Measurements from ENCODE around the gene MED17.
A peak's percentile ranks its signal among the peaks of the same experiment; 100 is the strongest.
"Not testable (repeated sequence)": the region's sequence is repeated elsewhere in the genome, so short reads cannot be mapped to it uniquely, and the experiment has no call there.

MED17 gene, protein sequence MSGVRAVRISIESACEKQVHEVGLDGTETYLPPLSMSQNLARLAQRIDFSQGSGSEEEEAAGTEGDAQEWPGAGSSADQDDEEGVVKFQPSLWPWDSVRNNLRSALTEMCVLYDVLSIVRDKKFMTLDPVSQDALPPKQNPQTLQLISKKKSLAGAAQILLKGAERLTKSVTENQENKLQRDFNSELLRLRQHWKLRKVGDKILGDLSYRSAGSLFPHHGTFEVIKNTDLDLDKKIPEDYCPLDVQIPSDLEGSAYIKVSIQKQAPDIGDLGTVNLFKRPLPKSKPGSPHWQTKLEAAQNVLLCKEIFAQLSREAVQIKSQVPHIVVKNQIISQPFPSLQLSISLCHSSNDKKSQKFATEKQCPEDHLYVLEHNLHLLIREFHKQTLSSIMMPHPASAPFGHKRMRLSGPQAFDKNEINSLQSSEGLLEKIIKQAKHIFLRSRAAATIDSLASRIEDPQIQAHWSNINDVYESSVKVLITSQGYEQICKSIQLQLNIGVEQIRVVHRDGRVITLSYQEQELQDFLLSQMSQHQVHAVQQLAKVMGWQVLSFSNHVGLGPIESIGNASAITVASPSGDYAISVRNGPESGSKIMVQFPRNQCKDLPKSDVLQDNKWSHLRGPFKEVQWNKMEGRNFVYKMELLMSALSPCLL

DNA sequence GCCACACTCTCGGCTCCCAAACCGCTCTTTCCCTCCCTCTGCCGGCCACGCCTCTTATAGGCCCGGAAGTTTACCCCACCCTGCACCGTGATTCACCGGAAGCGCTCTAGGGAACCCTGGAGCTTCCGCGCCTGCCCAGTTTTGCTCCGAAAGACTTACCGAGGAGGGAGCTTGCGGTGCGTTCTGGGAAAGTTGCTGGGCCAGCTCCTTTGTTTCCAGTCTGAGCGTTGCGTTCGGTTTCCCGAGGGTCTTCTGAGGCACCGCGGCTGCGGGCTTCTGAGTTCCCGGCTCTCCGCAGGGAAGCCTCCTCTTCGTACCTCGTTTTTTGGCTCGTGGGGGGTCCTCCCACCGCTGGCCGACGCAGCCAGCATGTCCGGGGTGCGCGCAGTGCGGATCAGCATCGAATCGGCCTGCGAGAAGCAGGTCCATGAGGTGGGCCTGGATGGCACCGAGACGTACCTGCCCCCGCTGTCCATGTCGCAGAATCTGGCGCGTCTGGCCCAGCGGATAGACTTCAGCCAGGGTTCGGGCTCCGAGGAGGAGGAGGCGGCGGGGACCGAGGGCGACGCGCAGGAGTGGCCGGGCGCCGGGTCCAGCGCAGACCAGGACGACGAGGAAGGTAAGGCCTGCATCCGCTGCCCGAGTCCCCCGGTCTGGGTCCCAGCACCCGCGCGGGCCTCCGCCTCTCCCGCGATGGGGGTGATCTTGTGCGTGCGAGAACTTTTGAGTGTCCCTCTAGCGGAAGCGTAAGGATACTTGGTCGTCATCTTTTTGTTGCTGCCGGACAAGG lies at the start of gene MED17:
MED17 (plus strand) TSS at position 138 of the 790 bp plus-strand sequence; CDS start at position 370, 232 bp downstream.
- DNase-seq (ENCODE audit: insufficient read length, low spot score) (peak; percentile 75), FAIRE-seq (peak; percentile 92)

DNA sequence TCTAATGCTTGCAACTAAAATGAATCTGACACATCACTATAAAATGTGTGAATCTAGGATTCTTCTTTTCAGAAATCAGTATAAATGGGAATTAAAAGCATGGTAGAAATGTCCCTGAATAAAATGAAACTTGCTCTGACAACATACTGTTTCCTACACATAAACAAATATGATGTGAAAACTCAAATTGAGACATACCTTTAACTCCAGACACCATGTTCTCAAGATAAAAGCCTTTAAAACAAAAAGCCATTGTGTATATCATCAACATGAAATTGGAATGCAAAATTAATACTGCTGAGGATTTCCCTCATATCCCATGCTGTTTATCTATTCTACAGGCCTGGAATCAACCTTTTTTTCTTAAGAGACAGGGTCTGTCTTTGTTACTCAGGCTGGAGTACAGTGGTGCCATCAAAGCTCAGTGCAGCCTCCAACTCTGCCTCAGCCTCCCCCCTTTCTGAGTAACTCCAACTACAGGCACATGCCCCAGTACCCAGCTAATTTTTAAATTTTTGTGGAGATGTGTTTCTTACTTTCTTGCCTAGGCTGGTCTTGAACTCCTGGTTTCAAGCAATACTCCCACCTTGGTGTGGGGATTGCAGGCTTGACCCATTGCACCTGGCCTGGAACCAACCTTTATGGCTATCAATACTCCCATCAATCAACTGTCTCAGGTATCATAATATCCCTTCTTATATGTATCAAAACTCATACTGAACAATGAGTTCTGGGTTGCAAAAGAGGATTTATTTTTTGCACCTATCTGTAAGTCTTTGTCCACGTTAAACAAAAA lies 49.5 kb upstream of the MED17 start:
- no peak for DNase-seq (ENCODE audit: insufficient read length, low spot score)
- no peak for FAIRE-seq

DNA sequence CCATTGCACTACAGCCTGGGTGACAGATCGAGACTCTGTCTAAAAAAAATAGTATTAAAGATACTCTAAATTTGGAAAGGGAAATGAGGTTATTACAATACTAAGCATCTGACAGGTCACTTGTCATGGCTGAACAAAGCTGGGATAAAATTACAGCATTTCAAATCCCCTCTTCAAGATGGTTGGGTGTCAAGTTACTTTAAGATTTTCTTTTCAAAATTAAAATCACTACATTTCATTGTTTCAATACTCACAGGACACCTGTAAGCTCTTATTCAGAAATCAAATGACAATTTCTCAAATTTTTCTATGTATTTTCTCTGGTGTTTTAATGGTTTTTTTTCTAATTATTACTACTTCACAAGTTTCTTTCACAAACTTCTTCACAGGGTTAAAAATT lies 48.5 kb upstream of the MED17 start:
- no peak for FAIRE-seq
- no peak for DNase-seq (ENCODE audit: insufficient read length, low spot score)

DNA sequence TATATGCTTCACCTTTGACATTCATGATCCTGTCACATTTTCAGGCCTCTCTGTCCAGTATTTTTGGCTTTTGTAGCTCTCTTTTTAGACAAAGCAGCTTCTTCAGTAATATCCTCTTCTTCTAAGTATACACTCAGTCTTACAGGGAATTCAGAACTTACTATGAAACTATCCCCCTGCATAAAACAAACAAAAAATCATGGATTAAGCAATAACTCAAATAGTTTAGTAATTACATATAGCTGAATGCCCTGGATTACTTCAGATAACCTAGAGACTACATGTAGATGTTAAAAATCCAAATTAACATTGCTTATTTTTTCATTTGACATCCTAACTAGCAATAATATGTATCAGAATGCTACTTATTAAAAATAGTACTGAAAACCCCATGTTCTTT lies 48.0 kb upstream of the MED17 start:
- no peak for DNase-seq (ENCODE audit: insufficient read length, low spot score)

DNA sequence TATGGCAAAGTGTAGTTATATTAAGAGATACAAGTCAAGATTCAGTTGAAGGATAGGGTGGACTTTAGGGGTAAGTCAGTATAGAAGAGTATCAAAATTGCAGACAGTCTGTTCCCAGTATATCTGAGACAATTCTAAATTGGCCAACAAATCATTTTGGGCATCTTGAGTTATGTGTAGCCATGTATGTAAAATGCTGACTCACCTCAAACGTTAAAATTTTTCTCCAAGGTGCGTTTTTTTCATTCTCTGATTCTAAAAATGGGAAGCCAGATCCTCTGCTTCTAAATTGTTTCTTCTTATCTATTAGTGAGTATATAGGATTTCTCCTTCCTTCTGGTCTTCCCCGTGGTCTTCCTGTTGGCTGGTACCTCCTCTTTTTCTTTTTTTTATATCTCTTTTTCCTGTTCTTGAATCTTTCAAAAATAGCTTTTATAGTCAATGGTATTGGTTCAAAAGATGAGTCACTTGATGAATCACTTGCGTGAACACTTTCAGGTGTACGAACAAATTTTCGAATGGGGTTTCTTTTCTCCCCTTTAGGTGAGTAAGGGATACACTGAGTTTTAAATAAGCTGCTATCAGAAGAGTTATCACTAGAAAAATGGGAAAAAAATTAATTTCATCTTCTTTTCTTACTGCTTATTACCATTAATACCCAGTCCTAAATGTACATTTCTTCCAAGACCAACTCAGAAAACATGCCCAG lies 46.0 kb upstream of the MED17 start:
- DNase-seq (ENCODE audit: insufficient read length, low spot score) (no peak), FAIRE-seq (no peak)

More for the DNA sequence above, 48.0 kb upstream of the MED17 start:
- no peak for FAIRE-seq

DNA sequence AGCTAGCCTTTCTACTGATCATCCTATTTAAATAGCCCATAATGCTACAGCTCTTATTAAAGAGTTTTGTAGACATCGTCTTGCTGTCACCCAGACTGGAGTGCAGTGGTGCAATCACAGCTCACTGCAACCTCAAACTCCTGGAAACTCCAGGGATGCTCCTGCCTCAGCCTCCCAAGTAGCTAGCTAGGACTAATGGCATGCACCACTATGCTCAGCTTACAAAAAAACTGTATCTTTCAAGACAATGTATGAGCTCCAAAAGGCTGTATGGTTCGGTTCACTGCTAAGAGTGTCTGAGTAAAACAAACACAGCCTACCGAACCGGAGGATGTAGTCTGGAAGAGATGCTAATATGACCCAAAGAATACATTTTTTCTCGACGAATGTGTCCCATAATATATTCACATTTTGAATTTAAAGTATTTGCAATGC lies 45.4 kb upstream of the MED17 start:
- FAIRE-seq = no peak
- no peak for DNase-seq (ENCODE audit: insufficient read length, low spot score)

DNA sequence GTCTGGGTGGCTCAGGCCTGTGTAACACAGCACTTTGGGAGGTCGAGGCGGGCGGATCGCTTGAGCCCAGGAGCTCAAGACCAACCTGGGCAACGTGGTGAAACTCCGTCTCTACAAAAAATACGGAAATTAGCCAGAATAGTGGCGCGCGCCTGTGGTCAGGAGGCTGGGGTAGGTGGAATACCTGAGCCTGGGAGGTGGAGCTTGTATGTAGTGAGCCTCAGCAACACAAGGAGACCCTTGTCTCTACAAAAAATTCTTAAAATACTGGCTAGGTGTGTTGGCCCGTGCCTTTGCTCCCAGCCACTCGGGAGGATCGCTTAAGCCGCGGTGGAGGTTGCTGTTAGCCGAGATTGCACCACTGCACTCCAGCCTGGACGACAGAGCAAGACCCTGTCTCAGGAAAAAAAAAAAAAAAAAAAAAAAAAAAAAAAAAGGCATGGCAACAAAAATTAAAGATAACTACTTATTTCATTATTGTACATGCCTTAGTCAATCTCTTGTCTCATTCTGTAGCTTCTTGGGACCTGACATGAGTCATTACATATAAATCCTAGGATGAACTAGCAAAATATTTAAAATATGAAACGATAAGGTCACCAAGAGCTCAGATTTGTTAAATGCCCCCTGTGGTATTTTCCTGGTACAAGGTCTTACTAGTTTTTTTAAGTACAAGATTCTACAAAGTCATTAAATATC lies 43.9 kb upstream of the MED17 start:
- peak; percentile 59 for FAIRE-seq

DNA sequence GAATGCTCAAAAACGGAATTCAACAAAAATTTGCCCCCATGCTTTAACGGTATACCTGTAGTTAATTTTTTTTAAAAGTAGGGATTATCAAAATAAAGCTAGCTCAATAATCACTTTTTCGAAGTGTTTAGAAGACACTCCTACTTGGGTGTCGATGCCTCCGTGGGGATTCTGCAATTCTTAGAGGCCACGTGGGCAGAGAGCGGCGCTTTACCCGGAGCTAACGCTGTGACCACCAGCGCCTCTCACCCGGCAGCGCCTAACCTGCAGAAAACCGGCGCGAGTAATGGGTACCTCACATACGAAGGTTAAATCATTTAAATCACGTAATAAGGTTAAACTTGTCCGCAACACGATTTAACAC lies 43.4 kb upstream of the MED17 start:
- DNase-seq (ENCODE audit: insufficient read length, low spot score) (no peak), FAIRE-seq (no peak)

More for the DNA sequence above, 43.9 kb upstream of the MED17 start:
- no peak for DNase-seq (ENCODE audit: insufficient read length, low spot score)

DNA sequence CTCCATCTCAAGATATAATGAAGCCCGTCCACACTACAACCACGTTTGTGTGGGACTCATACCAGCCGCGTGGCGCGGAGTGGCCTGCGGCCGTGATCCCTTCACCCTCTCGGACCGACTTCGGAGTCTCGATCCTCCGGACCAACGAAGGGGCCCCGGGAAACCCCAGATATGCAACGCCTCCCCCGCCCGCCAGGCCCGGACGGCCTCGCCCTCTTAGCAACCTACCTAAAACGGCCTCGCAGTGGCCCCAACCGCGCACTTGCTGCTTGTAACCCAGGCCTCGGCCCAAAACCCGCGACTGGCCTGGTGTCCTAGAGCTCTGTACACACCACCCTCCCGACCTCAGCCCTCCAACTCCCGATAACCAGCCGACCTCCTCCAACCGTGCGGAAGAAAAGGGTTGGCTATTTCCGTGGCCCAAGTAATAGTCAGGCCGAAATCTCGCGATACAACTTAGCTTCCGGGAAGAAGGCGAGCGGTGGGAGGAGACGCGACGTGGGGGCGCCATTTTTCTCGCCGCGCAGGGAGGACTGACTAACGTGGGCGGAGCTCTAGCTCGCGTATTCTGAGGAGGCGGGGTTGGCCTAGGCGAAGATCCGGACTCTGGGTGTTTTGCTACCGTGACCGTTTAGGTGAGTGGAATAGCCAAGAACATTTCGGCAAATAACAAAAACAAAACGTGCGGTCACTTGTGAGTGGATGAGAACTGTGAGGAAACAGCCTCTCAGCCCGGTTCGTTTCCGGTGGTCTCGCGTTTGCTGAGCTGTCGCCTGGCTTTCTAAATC lies 42.8 kb upstream of the MED17 start, which contains the start of the genes C11orf54 and TAF1D:
C11orf54 (plus strand) TSS at position 579 of the 788 bp plus-strand sequence. CDS start 5,722 bp downstream, outside the sequence.
TAF1D (minus strand) TSS at position 402 of the 788 bp plus-strand sequence. CDS start 2,191 bp downstream, outside the sequence.
- peak; percentile 97 for FAIRE-seq
- DNase-seq (ENCODE audit: insufficient read length, low spot score) = peak; percentile 53

DNA sequence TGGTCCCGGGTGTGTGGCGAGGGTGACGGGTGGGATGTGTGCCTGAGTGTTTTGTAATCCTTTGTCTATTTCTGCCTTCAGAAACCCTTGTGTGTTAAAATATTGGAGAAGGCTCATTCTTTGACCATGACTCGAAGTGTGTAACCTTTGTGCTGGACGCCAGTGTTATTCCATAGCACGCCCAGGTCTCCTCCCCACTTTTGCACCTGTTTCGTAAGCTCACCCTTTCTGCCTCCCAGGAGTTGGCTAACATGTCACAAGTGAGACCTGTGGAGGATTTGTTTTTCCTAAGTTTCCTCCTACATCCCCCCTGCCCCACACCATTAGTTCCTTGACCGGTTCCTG lies 42.2 kb upstream of the MED17 start:
- no peak for DNase-seq (ENCODE audit: insufficient read length, low spot score)
- no peak for FAIRE-seq

DNA sequence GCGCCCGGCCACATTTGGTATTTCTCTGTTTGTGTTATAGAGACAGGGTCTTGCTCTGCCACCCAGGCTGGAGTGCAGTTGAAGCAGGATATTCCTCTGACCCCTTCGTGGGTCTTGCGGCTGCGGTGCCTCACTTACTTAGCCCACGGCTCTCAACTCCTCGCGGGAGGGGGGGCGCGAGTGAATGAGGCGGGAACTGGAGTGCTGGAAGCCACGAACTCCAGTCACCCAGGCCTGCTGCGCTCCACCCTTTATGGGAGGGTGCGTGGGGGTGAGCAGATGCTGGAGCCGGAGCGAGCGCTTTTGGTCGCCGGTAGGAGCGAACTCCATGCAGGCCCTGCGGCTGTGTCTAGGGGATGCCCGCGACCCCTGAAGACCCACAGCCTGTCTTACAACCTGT lies 40.8 kb upstream of the MED17 start:
- FAIRE-seq (no peak), DNase-seq (ENCODE audit: insufficient read length, low spot score) (no peak)

DNA sequence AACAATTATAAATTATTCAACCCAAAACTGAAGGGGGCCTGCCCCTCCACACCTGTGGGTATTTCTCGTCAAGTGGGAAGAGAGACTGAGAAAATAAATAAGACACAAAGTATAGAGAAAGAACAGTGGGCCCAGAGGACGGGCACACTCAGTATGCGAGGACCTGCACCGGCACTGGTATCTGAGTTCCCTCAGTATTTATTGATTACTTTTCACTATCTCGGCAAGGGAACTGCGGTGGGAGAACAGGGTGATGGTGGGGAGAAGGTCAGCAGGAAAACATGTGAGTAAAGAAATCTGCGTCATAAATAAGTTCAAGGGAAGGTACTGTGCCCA lies 39.4 kb upstream of the MED17 start:
- DNase-seq (ENCODE audit: insufficient read length, low spot score) = no peak
- FAIRE-seq = no peak

DNA sequence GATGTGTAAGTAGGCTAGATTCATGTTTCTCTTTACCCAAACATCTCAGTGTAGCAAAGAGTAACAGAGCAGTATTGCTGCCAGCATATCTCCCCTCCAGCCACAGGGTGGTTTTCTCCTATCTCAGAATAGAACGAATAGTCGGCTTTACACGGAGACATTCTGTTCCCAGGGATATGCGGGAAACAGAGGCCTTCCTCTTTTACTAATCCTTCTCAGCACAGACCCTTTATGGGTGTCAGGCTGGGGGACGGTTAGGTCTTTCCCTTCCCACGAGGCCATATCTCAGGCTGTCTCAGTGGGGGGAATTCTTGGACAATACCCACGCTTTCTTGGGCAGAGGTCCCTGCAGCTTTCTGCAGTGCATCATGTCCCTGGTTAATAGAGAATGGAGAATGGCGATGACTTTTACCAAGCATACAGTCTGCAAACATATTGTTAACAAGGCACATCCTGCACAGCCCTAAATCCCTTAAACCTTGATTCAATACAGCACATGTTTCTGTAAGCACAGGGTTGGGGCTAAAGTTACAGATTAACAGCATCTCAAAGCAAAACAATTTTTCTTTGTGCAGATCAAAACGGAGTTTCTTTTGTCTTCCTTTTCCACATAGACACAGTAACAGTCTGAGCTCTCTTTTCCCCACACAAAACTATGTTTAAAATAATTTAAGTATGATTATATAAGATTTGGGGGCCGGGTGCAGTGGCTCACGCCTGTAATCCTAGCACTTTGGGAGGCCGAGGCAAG lies 38.9 kb upstream of the MED17 start:
- DNase-seq (ENCODE audit: insufficient read length, low spot score) = not testable (repeated sequence)

DNA sequence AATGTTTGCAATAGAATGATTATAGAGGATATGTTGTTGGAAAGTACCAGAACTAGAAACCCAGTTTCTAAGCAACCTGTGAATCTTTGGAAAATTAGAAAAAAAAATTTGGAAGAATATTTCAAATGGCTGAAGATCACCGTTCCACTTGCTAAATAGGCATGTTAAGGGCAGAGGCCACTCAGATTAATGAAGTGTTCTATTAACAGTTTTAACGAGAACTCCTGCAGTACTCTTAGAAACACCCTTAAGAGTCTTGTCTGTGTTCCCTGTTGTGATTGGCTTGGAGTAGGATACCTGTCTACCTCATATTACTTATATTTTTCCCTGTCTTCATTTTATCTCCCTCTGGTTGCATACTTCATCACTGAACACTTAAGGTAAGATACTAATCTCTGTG lies 38.0 kb upstream of the MED17 start:
- FAIRE-seq (peak; percentile 21), DNase-seq (ENCODE audit: insufficient read length, low spot score) (no peak)

More for the DNA sequence above, 38.9 kb upstream of the MED17 start:
- FAIRE-seq = not testable (repeated sequence)

DNA sequence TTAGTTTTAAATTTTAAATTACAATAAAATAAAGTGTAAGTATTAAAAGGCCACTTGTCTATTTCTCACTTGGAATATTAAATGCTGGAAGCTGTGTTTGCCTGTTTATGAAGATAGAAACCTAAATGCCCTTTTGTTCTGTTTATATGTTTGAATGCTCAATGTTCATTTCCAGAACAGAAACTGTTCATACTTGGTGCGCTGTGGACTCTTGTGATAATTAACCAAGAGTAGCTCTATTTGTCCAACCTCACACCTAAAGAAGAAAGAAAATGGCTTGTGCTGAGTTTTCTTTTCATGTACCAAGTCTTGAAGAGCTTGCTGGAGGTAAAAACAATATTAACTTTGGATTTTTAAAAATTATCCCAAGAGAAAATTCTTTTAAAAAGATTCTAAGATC lies 37.0 kb upstream of the MED17 start:
- FAIRE-seq (peak; percentile 76), DNase-seq (ENCODE audit: insufficient read length, low spot score) (peak; percentile 26)

DNA sequence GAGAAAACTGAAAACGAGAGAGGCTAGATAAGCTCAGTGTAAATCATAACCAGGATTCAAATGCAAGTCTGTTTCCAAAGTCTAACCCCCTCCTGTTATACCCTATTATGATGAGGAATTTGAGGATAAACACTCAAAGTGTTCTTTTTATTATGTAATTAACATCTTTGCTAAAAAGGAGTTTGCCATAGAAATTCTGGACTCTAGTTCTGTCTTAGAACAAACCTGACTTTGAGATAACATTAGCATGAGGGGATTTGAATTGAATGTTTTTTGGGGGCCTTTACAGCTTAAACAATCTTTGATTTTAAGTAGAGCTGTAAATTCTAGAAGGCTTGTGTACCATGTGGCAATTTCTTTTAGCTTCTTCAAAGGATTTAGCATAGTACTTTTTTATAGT lies 33.1 kb upstream of the MED17 start:
- no peak for FAIRE-seq
- no peak for DNase-seq (ENCODE audit: insufficient read length, low spot score)

DNA sequence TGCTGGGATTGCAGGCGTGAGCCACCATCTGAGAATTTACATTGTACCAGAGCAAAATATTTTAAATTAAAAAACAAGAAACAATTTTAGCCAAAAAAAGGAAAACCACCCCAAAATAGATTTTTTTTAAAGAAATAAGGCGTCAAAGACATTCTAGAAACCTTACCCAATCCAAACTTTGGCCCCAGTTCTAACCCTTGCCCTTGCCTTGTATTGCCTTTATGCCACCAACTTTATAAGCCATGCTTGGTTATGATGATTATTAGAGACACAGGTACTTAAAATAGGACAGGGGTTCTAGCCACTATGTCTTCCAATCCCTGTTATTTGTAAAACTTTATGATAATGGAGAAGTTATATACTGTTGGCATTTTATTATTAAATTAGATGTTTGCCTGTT lies 30.8 kb upstream of the MED17 start:
- FAIRE-seq (no peak), DNase-seq (ENCODE audit: insufficient read length, low spot score) (no peak)

DNA sequence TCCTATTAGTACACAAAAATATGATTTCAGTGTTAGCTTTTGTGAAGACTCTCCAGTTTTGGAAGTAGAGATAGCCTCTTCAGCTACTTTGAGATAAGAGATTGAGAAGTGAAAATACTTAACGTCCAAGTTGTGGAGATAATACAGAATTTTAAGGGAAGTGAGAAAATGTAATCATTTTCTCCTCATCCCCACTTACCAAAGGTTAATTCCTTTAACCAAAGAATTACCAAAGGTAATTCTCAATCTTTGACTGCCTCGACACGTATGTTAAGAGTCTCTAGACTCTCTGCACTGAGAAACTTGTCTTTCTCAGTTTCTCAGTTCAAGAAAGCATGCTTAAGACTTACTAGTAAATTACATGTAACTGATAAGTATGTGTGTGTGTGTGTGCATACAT lies 27.3 kb upstream of the MED17 start:
- DNase-seq (ENCODE audit: insufficient read length, low spot score) = no peak

More for the DNA sequence above, 27.3 kb upstream of the MED17 start:
- FAIRE-seq = no peak
